CD4-positive, alpha-beta T cell treated with Interleukin-6 at 100 ng/mL for 8 hours (primary cell): ENCODE results near the gene SLC15A5.

Experiments used
- DNase-seq: peaks from one replicate; pipeline ENCODE4 v3.0.0-alpha.2; 2020; ENCODE audit warnings: mixed read lengths, low spot score

Gene SLC15A5

GRCh38 chr12:16277585-16277984, at the start of gene SLC15A5:
Gene SLC15A5 (minus strand): TSS chr12:16277685. CDS start chr12:16277685, 0 bp downstream.
- DNase-seq, result no peak

GRCh38 chr12:16325426-16325825, 47.9 kb upstream of the SLC15A5 start:
- no peak for DNase-seq

- no peak for DNase-seq
Measured at GRCh38 chr12:16324772-16325171, 47.3 kb upstream of the SLC15A5 start.

GRCh38 chr12:16324272-16324671, 46.8 kb upstream of the SLC15A5 start:
- no peak for DNase-seq

GRCh38 chr12:16323638-16324037, 46.2 kb upstream of the SLC15A5 start:
- no peak for DNase-seq

GRCh38 chr12:16323010-16323409, 45.5 kb upstream of the SLC15A5 start:
- no peak for DNase-seq

GRCh38 chr12:16310934-16311333, 33.4 kb upstream of the SLC15A5 start:
- DNase-seq, result no peak

GRCh38 chr12:16307856-16308475, 30.5 kb upstream of the SLC15A5 start:
- no peak for DNase-seq

- DNase-seq, result no peak
Measured at GRCh38 chr12:16303939-16304338, 26.5 kb upstream of the SLC15A5 start.

GRCh38 chr12:16300736-16301135, 23.3 kb upstream of the SLC15A5 start:
- DNase-seq, result no peak

GRCh38 chr12:16300122-16300521, 22.6 kb upstream of the SLC15A5 start:
- DNase-seq, result no peak

GRCh38 chr12:16299403-16299802, 21.9 kb upstream of the SLC15A5 start:
- DNase-seq, result no peak

GRCh38 chr12:16297521-16297920, 20.0 kb upstream of the SLC15A5 start:
- DNase-seq, result no peak

- no peak for DNase-seq
Measured at GRCh38 chr12:16294376-16294956, 17.0 kb upstream of the SLC15A5 start.

GRCh38 chr12:16291032-16291431, 13.5 kb upstream of the SLC15A5 start:
- no peak for DNase-seq

GRCh38 chr12:16285586-16285985, 8.1 kb upstream of the SLC15A5 start:
- no peak for DNase-seq

GRCh38 chr12:16282978-16283377, 5.5 kb upstream of the SLC15A5 start:
- no peak for DNase-seq

- DNase-seq, result no peak
Measured at GRCh38 chr12:16282081-16282480, 4.6 kb upstream of the SLC15A5 start.

- no peak for DNase-seq
Measured at GRCh38 chr12:16281157-16281556, 3.7 kb upstream of the SLC15A5 start.

- DNase-seq, result no peak
Measured at GRCh38 chr12:16272222-16272621, 5.3 kb downstream of the SLC15A5 start.

- no peak for DNase-seq
Measured at GRCh38 chr12:16271062-16271461, 6.4 kb downstream of the SLC15A5 start.

- DNase-seq, result no peak
Measured at GRCh38 chr12:16269946-16270345, 7.5 kb downstream of the SLC15A5 start.

GRCh38 chr12:16266085-16266484, 11.4 kb downstream of the SLC15A5 start:
- DNase-seq, result no peak

GRCh38 chr12:16261944-16262475, 15.5 kb downstream of the SLC15A5 start:
- no peak for DNase-seq
